ENCODE results near the gene L1TD1.
A peak's percentile ranks its signal among the peaks of the same experiment; 100 is the strongest.

DNA sequence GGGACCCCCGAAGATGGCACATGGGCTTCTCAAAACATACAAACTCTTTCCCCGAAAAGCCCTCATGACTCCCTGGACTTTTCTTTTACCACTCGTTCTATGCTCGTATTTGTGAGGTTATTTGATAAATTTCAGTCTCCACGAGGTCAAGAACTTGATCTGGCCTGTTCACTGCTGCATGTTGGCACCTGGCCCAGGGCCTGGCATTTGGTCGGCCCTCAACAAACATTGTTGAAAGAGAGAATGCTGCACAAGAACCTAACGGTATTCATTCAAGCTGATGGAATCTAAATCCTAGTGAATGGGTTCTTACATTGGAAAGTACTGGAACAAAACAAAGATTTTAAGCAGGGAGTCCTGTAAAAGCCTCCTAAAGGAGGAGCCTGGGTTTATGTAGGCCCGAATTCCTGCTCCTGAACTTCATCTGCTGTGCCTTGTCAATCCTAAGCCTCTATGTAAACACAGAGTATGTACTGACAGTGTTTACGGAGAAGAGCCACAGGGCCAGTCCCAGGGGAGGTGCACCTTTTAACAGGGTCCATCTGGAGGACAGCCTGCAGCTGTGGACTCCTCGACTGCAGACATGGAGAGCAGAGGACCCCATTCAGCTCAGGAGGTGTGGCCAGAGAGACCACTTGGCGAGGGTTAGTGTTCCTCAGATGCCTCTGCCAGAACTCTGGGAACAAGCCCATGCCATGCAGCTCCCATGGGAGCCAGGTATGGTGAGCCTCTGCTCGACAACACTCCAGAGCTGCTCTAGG, 46.9 kb downstream of the L1TD1 start:
- TF ChIP-seq CTCF (CRISPR knock-in tag; IDR thresholded peaks at IDR 0.05): peak; percentile 37
- TF ChIP-seq ZNF768 (CRISPR knock-in tag; IDR thresholded peaks at IDR 0.05): no peak
- no peak for TF ChIP-seq ZNF138 (CRISPR knock-in tag; IDR thresholded peaks at IDR 0.05; ENCODE audit: low read depth)
- TF ChIP-seq SRF (IDR thresholded peaks at IDR 0.05; ENCODE audit: low read depth, low read length): no peak
- no peak for TF ChIP-seq ZNF124 (CRISPR knock-in tag; IDR thresholded peaks at IDR 0.05)
